GM04503 (cell line): ENCODE data around the gene PTPRE.

Experiments
- DNase-seq: peaks from one replicate; pipeline ENCODE4 v3.0.0-alpha.2; 2012; ENCODE audit warnings: low read depth

Gene PTPRE

GRCh38 chr10:127908106-127908958 lies 1.4 kb downstream of the PTPRE start:
- DNase-seq = peak; percentile 80

- no peak for DNase-seq
Observed at GRCh38 chr10:127908959-127909267, 2.0 kb downstream of the PTPRE start.

- DNase-seq = no peak
Observed at GRCh38 chr10:127909716-127910463, 3.0 kb downstream of the PTPRE start.

- DNase-seq = no peak
Observed at GRCh38 chr10:127910464-127910770, 3.5 kb downstream of the PTPRE start.

- no peak for DNase-seq
Observed at GRCh38 chr10:127911218-127911866, 4.4 kb downstream of the PTPRE start.

GRCh38 chr10:127911867-127912257 lies 5.0 kb downstream of the PTPRE start:
- DNase-seq = no peak

- DNase-seq = no peak
Observed at GRCh38 chr10:127912607-127913367, 5.9 kb downstream of the PTPRE start.

DNA sequence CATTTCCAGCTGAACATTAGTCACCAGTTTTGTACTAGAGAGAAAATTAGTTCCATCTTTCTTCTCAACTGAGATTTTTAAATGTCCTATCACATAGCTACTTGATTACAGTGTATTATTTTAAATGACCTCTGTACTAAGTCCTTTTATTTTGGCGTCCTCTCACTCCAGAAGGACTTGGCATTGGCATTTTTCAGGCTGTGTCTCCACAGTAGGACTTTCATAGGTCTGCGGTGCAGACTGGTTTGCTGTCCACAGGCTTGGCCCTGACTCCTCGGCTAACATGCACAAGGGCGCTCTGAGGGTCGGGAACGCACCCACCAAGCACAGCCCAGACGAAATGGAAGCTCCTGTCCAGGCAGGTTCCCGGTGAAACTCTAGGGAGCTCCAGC lies 6.5 kb downstream of the PTPRE start:
- no peak for DNase-seq

DNA sequence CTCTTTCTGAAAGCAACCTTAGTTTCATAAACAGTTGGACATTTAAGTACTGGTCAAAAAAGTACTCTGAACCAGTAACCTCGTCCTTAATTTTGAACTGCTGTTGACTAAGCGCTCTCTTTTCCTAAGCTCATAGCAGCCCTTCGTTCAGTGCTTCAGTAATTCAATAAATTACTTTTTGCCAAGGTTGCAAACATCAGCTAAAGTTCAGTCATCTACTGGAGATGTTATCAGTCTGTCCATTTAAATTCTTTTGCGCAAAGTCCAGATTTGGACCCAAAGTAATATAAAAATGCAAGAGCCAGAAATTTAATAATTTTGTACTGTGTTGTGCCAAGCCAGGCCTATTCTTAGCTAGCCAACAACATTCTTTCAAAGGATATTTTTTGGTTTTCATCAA lies 8.4 kb downstream of the PTPRE start:
- DNase-seq = no peak

GRCh38 chr10:127916826-127917225 lies 9.9 kb downstream of the PTPRE start:
- no peak for DNase-seq

- DNase-seq = no peak
Observed at GRCh38 chr10:127918572-127918971, 11.7 kb downstream of the PTPRE start.

DNA sequence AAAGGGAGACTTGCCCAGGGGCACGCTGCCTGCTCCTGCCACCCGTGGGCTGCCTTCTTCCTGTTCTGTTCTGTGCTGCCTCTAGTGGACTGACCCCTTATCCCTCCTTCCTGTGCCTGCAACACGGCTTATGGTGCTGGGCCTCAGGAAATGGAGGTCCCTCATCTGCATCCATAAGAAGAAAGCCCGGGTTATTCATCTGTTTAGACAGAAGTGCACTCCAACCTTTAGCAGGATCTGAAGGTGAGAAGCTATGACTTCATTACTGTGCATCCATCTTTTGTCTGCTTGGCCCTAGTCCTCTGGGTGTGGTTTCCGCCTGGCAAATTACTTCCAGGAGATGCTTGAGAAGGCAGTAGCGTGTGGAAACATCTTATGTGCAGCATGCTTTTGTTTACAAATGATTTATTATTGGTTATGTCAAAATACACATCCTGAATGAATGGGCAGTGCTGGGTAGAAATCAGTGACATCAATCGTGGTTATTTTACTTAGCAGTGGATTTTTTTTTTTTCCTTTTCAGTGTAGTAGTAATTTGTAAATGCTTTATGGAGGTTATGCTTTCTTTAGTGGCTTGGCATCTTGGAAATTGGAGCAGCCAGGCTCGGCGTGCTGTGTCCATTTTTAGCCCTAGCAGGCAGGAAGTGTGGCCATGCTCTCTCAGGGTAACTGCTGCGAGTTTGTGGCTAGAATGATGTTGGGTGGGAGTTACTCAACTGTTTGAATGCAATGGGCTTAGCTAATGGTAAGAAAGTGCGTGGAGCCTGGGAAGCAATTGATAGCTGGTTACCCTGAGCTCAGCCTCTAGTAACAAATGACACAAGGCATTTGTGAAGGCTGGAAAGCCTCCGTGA lies 12.7 kb downstream of the PTPRE start:
- DNase-seq = peak; percentile 86

GRCh38 chr10:127920306-127921074 lies 13.6 kb downstream of the PTPRE start:
- no peak for DNase-seq

DNA sequence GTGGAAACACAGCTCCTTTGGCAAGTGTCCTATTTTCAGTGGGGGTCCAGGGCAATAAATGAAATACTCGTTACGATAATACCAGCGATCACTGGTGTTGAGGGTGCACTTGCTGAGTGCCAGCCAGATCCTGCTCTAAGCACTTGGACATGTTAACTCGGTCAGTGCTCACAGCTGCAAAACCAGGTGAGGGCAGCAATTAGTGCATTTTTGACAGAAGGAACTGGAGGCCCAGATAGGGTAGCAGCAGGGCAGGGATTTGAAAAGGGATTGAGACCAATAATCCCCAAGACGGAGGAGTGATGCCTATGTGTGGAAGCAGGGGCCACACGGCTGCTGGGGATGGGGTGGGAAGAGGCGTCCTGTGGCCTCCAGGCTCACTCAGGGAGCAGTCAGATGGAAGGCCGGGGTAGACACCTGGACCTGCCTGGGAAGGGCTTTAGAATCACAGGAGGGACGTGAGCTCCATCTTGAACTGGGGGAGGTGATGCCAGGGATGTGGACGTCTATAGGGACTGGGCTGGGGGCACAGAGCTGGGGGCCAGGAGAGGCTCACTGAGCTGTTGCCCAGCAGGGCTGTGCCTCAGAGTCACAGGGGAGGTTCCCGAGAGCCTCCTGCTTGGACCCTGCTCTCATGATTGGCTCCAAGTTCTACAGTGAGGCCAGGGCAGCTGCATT lies 14.3 kb downstream of the PTPRE start:
- DNase-seq = no peak

GRCh38 chr10:127921753-127922145 lies 14.8 kb downstream of the PTPRE start:
- DNase-seq = no peak

DNA sequence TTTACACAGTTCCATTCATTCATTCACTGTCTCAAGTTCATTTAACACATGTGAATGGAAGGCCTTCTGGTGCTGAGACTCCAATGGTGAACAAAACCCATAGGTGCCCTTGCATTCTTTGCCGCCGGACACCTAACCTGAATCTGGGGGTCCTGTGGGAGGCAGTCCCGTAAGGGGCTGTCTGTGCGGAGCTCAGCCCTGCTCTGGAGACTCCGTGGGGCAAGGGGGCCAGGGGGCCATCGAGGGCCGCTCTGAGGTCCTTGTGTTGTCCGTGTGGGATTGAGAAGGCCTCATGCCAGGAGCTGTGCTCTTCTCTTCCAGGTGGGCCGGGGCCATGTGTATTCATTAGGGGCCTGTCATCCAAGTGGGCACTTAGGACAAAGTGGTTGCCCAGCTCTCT lies 15.3 kb downstream of the PTPRE start:
- no peak for DNase-seq

DNA sequence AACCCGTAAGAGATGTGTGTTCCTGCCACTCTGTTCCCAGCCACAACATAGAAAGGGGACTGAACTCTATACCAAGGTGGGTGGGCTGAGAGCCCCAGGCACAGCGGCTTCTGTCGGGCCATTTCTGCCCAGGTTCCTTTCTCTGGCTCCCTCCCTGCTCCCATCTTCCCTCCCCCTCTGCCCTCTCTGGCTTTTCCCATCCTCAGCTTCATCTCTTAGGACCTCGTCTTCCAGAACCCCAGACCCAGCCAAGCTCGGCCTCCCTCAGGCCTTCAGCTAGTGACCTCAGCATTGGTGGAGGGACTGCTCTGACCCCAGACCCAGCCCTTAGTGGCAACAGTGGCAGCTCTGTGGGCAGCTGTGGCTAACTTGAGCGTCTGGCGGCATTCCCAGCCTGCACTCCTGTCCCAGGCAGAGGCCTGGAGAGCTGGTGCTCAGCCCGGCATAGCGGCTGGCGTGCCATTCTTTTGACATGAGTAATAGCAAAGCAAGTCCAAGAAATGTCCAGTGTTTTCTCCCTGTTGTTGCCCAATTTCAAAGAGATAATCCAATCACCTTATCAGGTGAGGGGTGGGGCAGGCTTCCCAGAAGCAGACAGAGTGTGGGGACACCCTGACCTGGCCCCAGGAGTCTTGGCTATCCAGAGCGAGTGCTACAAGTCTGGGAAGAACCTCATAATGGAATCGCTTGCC lies 15.9 kb downstream of the PTPRE start:
- peak; percentile 81 for DNase-seq

DNA sequence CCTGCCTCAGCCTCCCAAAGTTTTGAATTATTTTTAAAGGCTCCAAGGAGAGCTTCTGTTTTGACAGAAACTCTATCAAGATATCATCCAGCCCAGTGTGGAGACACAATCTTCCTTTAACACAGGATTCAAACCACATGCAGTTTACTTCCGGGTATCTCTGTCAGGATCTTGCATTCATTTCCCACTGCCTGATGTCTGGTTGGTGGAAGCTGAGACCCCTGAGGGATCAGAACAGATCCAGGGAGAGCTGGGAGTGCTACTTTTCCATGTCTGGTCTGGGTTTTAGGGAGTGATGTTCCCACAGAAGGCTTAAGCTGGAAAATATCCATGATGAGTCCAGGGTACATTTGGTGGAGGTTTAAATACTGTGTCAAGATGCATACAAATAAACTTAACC lies 16.7 kb downstream of the PTPRE start:
- DNase-seq = no peak

DNA sequence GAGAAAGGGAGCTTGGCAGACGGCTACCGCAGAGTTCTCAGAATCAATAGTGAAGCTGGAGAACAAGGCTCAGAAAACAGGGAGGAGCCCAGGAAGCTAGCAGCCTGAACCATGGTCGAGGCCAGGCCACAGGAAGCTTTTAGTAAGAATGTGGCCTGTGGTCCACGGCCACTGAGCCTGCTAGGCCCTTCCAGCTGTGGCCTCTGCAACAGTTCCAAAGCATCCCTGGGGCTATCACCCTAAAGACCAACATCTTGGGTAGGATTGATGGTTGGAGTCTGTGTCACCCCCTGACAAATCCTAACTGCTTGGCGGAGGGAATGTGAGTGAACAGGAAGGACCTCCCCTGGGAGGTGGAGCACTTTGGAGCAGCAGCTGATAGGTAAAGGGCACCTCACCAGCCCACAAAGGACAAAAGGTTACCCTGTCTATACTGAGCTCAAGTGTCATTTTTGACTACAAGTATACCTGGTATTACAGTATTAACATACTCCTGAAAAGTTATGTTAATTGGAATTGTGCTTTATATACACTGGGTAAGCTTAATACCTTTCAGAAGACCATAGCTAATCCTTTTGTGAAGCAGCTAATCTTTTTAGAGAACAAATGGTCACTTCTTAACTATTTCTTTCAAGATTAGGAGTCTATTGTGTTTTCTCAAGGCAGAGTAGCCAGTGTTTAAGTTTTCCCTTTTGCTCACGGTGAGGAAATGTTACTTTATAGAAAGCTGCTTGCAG lies 18.7 kb downstream of the PTPRE start:
- DNase-seq = no peak
